HepG2 (cell line): ENCODE data around the gene SLC16A5. TPM values are rescaled to one million over a fixed set of nuclear protein-coding genes. Genes with fewer than 3 reads are reported as not detected.

ENCODE experiments used
- ATF7-NPFF ChIP-seq: sonication (generic); formaldehyde crosslinking; IDR thresholded peaks from 2 replicates; pipeline ENCODE4 v1.8.1; 2023; ENCODE audit warnings: mild to moderate bottlenecking, low read depth, missing genetic modification reagents, moderate library complexity
- DNMT3B ChIP-seq: conservative IDR thresholded peaks from 2 replicates; pipeline ENCODE4 v1.6.1; 2016; ENCODE audit warnings: missing biosample characterization, control low read depth
- FOSL2 ChIP-seq: sonication (generic); formaldehyde crosslinking; IDR thresholded peaks from 2 replicates; pipeline ENCODE4 v1.4.0; 2020; ENCODE audit warnings: missing genetic modification reagents
- HOXA9 ChIP-seq: sonication (generic); formaldehyde crosslinking; IDR thresholded peaks from 2 replicates; pipeline ENCODE4 v1.8.1; 2022; ENCODE audit warnings: missing genetic modification reagents, mild to moderate bottlenecking, moderate library complexity, borderline replicate concordance
- MIER2 ChIP-seq: IDR thresholded peaks from 2 replicates; pipeline ENCODE4 v1.6.1; 2016; ENCODE audit warnings: missing biosample characterization, missing genetic modification reagents
- MZF1 ChIP-seq: sonication (generic); formaldehyde crosslinking; IDR thresholded peaks from 2 replicates; pipeline ENCODE4 v1.8.1; 2023; ENCODE audit warnings: mild to moderate bottlenecking, missing genetic modification reagents, borderline replicate concordance
- TBP ChIP-seq: sonication (generic); formaldehyde crosslinking; IDR thresholded peaks from 2 replicates; pipeline ENCODE4 v1.5.0; 2020; ENCODE audit warnings: missing genetic modification reagents
- TBX3 ChIP-seq: fragments of 450-650 bp; IDR thresholded peaks from 2 replicates; pipeline ENCODE4 v1.6.1; 2017; ENCODE audit warnings: antibody characterized with exemption, mild to moderate bottlenecking, inconsistent platforms, borderline replicate concordance
- ZMYM3 ChIP-seq: sonication (generic); formaldehyde crosslinking; IDR thresholded peaks from 2 replicates; pipeline ENCODE4 v1.5.1; 2020; ENCODE audit warnings: mild to moderate bottlenecking, missing genetic modification reagents
- ZNF30 ChIP-seq: sonication (generic); formaldehyde crosslinking; IDR thresholded peaks from 2 replicates; pipeline ENCODE4 v1.5.0; 2020; ENCODE audit warnings: mild to moderate bottlenecking, missing genetic modification reagents
- ZNF567 ChIP-seq: sonication (generic); formaldehyde crosslinking; IDR thresholded peaks from 2 replicates; pipeline ENCODE4 v1.8.1; 2023; ENCODE audit warnings: mild to moderate bottlenecking, missing genetic modification reagents, borderline replicate concordance
- ZNF607 ChIP-seq: sonication (generic); formaldehyde crosslinking; IDR thresholded peaks from 2 replicates; pipeline ENCODE4 v1.5.1; 2020; ENCODE audit warnings: missing genetic modification reagents, mild to moderate bottlenecking, borderline replicate concordance
- ZNF883 ChIP-seq: sonication (generic); formaldehyde crosslinking; IDR thresholded peaks from 2 replicates; pipeline ENCODE4 v1.5.1; 2020; ENCODE audit warnings: mild to moderate bottlenecking, missing genetic modification reagents; ENCODE audit errors: not compliant biosample characterization
- polyA plus RNA-seq, 8 experiments: library from polyadenylated mRNA; depleted of rRNA in 3 of 8; stranded (reverse) in 7 of 8; unstranded in 1 of 8; fragments of >200 nt; fragmentation: Illumina TruSeq in 4 of 8; extraction: Trizol in 4 of 8; gene quantifications; 2 replicates each; pipeline versions ENCODE4 v1.2.1 to v1.2.3, GENCODE V29; 2011 to 2016; ENCODE audit warnings: low read depth in 4 of 8, missing spikeins in 1 of 8, mixed read lengths in 1 of 8; ENCODE audit not compliant: insufficient read depth in 1 of 8
- total RNA-seq, 5 experiments: library from RNA; depleted of rRNA; stranded (reverse); fragments of >200 nt; fragmentation: Illumina TruSeq; extraction: Trizol; gene quantifications; 2 replicates each; pipeline ENCODE4 v1.2.3, GENCODE V29; 2016; ENCODE audit warnings: low read depth in 1 of 5
- TF ChIP-seq, protein P1 (sequence below): sonication (generic); formaldehyde crosslinking; IDR thresholded peaks from 2 replicates; pipeline ENCODE4 v1.4.0; 2020; ENCODE audit warnings: missing genetic modification reagents
- TF ChIP-seq, protein P2 (sequence below), 2 experiments: fragments of 450-650 bp in 1 of 2; sonication (generic) in 1 of 2; formaldehyde crosslinking; IDR thresholded peaks; 2 replicates each; pipeline versions ENCODE4 v1.5.0 to v1.8.0; 2020 to 2022; ENCODE audit warnings: mild to moderate bottlenecking in 1 of 2, missing genetic modification reagents in 1 of 2
- TF ChIP-seq, protein P3 (sequence below): IDR thresholded peaks from 2 replicates; pipeline ENCODE4 v1.6.1; 2016; ENCODE audit warnings: low read depth, missing genetic modification reagents, missing compliant biosample characterization
- TF ChIP-seq, protein P4 (sequence below): sonication (generic); formaldehyde crosslinking; IDR thresholded peaks from 2 replicates; pipeline ENCODE4 v1.5.1; 2020; ENCODE audit warnings: mild to moderate bottlenecking, missing genetic modification reagents, moderate library complexity
- TF ChIP-seq, protein P5 (sequence below): sonication (generic); formaldehyde crosslinking; IDR thresholded peaks from 2 replicates; pipeline ENCODE4 v1.4.0; 2020; ENCODE audit warnings: missing genetic modification reagents

The SLC16A5 gene
- total and polyA plus RNA-seq, 2 of the 13 experiments (the other 11 are each of a cell fraction or from before 2014, with no cell fraction given), result 0.69 to 5.6 TPM

DNA sequence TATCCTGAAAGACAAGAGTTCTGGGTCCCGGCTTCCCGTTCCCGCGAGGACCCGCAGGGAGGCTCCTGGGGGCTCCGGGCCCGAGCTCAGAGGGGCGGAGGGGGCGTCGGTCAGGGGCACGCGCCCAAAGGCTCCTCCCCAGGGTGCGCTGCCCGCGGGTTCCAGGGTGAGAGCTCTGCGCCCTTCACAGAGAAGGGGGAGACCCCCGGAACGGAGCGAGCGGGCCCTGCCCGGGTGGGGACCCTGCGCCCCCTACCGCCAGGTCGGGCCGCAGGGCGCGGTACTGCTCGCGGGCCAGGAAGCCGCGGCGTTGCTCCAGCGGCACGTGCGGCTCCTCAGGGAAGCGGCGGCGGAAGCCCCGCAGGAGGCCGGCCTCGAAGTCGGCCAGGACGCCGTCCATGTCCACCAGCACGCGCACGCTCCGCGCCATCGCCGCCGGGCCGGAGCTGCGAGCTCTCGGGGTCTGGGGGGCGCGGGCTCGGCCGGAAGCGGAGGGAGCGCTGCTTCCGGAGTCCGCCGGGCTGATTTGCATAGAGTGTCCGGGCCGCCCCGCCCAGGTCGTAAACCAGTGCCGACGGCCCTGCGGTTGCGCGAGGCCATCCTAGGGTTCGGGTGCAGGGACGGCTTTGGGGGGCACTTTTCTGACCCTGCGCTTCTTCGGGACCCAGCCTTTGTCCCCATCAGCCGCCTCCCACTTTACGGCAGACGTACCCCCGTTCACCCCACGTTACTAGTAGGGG lies 43.7 kb downstream of the SLC16A5 start, which contains the start of gene NT5C (continued):
- TF ChIP-seq, protein P1, sequence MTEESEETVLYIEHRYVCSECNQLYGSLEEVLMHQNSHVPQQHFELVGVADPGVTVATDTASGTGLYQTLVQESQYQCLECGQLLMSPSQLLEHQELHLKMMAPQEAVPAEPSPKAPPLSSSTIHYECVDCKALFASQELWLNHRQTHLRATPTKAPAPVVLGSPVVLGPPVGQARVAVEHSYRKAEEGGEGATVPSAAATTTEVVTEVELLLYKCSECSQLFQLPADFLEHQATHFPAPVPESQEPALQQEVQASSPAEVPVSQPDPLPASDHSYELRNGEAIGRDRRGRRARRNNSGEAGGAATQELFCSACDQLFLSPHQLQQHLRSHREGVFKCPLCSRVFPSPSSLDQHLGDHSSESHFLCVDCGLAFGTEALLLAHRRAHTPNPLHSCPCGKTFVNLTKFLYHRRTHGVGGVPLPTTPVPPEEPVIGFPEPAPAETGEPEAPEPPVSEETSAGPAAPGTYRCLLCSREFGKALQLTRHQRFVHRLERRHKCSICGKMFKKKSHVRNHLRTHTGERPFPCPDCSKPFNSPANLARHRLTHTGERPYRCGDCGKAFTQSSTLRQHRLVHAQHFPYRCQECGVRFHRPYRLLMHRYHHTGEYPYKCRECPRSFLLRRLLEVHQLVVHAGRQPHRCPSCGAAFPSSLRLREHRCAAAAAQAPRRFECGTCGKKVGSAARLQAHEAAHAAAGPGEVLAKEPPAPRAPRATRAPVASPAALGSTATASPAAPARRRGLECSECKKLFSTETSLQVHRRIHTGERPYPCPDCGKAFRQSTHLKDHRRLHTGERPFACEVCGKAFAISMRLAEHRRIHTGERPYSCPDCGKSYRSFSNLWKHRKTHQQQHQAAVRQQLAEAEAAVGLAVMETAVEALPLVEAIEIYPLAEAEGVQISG (CRISPR knock-in tag), result peak; percentile 84
- TF ChIP-seq ZNF883 (peak; percentile 97), DNMT3B (CRISPR knock-in tag) (no peak), ZNF30 (CRISPR knock-in tag) (0 out of 2 replicates have a peak, but pooled peaks have one; percentile 63), MZF1 (CRISPR knock-in tag) (no peak), ATF7-NPFF (CRISPR knock-in tag) (peak; percentile 98), TBP (CRISPR knock-in tag) (no peak), TBX3 (no peak), ZMYM3 (CRISPR knock-in tag) (no peak), ZNF607 (CRISPR knock-in tag) (peak; percentile 87; the same call in 1 of the 2 replicates), ZNF567 (CRISPR knock-in tag) (0 out of 2 replicates have a peak, but pooled peaks have one; percentile 51), MIER2 (CRISPR knock-in tag) (no peak), HOXA9 (CRISPR knock-in tag) (no peak; the same call in 1 of the 2 replicates), FOSL2 (peak; percentile 18; the same call in 1 of the 2 replicates)
- TF ChIP-seq, protein P2, sequence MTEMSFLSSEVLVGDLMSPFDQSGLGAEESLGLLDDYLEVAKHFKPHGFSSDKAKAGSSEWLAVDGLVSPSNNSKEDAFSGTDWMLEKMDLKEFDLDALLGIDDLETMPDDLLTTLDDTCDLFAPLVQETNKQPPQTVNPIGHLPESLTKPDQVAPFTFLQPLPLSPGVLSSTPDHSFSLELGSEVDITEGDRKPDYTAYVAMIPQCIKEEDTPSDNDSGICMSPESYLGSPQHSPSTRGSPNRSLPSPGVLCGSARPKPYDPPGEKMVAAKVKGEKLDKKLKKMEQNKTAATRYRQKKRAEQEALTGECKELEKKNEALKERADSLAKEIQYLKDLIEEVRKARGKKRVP (CRISPR knock-in tag; IDR thresholded peaks at IDR 0.05), result no peak
- TF ChIP-seq, protein P3, sequence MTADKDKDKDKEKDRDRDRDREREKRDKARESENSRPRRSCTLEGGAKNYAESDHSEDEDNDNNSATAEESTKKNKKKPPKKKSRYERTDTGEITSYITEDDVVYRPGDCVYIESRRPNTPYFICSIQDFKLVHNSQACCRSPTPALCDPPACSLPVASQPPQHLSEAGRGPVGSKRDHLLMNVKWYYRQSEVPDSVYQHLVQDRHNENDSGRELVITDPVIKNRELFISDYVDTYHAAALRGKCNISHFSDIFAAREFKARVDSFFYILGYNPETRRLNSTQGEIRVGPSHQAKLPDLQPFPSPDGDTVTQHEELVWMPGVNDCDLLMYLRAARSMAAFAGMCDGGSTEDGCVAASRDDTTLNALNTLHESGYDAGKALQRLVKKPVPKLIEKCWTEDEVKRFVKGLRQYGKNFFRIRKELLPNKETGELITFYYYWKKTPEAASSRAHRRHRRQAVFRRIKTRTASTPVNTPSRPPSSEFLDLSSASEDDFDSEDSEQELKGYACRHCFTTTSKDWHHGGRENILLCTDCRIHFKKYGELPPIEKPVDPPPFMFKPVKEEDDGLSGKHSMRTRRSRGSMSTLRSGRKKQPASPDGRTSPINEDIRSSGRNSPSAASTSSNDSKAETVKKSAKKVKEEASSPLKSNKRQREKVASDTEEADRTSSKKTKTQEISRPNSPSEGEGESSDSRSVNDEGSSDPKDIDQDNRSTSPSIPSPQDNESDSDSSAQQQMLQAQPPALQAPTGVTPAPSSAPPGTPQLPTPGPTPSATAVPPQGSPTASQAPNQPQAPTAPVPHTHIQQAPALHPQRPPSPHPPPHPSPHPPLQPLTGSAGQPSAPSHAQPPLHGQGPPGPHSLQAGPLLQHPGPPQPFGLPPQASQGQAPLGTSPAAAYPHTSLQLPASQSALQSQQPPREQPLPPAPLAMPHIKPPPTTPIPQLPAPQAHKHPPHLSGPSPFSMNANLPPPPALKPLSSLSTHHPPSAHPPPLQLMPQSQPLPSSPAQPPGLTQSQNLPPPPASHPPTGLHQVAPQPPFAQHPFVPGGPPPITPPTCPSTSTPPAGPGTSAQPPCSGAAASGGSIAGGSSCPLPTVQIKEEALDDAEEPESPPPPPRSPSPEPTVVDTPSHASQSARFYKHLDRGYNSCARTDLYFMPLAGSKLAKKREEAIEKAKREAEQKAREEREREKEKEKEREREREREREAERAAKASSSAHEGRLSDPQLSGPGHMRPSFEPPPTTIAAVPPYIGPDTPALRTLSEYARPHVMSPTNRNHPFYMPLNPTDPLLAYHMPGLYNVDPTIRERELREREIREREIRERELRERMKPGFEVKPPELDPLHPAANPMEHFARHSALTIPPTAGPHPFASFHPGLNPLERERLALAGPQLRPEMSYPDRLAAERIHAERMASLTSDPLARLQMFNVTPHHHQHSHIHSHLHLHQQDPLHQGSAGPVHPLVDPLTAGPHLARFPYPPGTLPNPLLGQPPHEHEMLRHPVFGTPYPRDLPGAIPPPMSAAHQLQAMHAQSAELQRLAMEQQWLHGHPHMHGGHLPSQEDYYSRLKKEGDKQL (CRISPR knock-in tag), result peak; percentile 67; the same call in 1 of the 2 replicates
- TF ChIP-seq, protein P4, sequence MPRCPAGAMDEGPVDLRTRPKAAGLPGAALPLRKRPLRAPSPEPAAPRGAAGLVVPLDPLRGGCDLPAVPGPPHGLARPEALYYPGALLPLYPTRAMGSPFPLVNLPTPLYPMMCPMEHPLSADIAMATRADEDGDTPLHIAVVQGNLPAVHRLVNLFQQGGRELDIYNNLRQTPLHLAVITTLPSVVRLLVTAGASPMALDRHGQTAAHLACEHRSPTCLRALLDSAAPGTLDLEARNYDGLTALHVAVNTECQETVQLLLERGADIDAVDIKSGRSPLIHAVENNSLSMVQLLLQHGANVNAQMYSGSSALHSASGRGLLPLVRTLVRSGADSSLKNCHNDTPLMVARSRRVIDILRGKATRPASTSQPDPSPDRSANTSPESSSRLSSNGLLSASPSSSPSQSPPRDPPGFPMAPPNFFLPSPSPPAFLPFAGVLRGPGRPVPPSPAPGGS (CRISPR knock-in tag), result peak; percentile 96
- TF ChIP-seq, protein P5, sequence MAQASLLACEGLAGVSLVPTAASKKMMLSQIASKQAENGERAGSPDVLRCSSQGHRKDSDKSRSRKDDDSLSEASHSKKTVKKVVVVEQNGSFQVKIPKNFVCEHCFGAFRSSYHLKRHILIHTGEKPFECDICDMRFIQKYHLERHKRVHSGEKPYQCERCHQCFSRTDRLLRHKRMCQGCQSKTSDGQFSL (CRISPR knock-in tag), result peak; percentile 68; the same call in 1 of the 2 replicates
